GM18951 (cell line): ENCODE results near the gene PSAP.
A peak's percentile ranks its signal among the peaks of the same experiment; 100 is the strongest.

Experiments used
- POLR2A ChIP-seq: IDR thresholded peaks from 4 replicates; pipeline ENCODE4 v1.6.1; 2011; ENCODE audit warnings: mild to moderate bottlenecking; ENCODE audit not compliant: insufficient read length, insufficient read depth; ENCODE audit errors: extremely low read depth
- in situ Hi-C: fragments of 300-500 bp; cut with MboI; formaldehyde crosslinking; loops from one replicate; pipeline ENCODE4 v1.12.0; 2022; ENCODE audit warnings: low sequenced_read_pairs, mixed read lengths, inconsistent platforms; ENCODE audit not compliant: unreplicated experiment

Gene PSAP

DNA sequence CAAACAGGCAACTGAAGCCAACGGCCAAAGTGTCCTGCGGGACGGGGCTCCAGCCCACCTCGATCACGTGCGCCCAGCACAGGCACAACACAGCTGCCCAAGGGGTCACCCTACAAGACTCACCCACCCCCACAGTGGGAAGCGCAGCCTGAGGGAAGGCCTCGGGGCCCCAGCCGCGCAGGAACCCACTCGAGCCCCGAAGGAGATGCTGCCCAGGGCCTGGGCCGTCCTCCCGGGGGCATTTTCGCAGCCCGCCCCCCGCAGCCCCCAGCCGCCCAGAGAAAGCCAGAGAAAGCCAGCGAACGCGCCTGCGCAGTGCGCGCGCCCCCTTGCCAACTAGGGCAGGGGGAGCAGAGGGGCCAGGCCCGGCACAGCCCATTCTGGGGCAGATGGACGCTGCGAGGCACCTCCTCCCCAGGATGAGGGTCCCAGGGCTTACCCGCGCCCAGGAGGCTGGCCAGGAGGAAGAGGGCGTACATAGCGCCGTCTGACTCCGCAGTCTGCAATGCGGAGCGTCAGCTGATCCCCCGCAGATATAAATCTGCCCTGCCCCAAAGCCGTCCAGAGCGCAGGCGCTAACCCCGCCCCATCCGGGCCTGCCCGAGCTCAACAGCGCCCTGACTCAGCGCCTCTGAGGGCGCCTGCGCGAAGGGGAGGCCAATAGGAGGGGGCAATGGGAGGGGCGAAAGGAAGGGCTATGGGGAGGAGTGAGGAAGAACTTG lies at the start of gene PSAP:
Gene PSAP, minus strand, starts transcription at position 509 of the 722 bp plus-strand sequence. Its CDS starts 30 bp downstream, at position 479.
- in situ Hi-C loops: no loop called here

GRCh38 chr10:71900441-71901180 lies 49.6 kb upstream of the PSAP start:
- in situ Hi-C loops: no loop called here
- no peak for TF ChIP-seq POLR2A

More for the DNA sequence above, at the start of gene PSAP:
- peak; percentile 98 for TF ChIP-seq POLR2A

DNA sequence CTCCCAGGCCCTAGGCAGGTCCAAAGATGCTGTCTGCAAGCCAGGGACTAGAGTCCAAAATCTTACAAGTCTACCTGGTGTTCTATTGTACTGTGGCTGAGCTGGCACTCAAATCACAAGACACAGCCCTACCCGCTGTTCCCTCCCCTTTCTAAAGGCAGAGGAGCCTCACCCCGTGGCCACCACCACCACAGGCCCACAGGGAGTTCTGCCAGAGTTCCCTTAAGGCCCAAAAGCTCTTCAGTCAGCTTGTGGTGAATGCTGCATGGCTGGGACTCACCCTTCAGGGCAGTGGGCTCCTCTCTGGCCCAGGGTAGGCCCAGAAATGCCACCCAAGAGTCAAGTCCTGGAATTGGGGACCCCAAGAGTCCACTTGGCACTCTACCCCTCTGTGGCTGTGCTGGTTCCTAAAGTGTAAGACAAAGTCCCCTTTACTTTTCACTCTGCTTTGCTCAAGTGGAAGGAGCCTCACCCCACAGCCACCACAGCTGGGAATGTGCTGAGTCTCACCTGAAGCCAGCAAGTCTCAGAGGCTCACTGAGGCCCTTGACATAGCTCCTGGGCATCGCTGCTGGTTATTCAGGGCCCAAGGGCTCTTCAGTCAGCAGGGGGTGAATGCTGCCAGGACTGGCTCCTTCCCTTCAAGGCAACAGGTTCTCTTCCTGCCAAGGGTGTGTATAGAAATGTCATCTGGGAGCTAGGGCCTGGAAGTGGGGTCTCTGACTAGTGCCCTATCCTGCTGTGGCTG lies 48.8 kb upstream of the PSAP start:
- TF ChIP-seq POLR2A: no peak
- in situ Hi-C loops: loop anchor here (5.0 kb wide), 1 partner anchor 147 kb away; no protein-coding TSS in a partner anchor

- in situ Hi-C loops: loop anchor here (5.0 kb wide), 1 partner anchor 149 kb away; no protein-coding TSS in a partner anchor
Measured at GRCh38 chr10:71898346-71898745, 47.3 kb upstream of the PSAP start.

DNA sequence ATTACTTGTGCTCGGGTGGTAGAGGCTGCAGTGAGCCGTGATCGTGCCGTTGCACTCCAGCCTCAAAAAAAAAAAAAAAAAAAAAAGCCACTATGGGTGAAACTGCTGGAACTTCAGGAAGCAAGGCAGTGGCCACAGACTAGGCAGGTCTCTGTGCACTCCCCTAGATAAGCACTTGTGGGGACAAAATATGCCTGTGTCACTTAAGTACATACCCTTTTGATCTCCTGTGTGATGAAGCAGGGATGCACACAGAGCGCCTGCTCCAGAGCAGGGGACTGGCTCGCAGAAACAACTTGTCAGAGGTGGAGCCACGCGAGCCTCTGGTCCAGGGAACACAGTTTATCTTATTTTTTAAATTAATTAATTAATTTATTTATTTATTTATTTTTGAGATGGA lies 42.9 kb upstream of the PSAP start:
- in situ Hi-C loops: no loop called here

GRCh38 chr10:71893258-71893815 lies 42.3 kb upstream of the PSAP start:
- in situ Hi-C loops: no loop called here
- TF ChIP-seq POLR2A: no peak

More for the DNA sequence above, 42.9 kb upstream of the PSAP start:
- no peak for TF ChIP-seq POLR2A

DNA sequence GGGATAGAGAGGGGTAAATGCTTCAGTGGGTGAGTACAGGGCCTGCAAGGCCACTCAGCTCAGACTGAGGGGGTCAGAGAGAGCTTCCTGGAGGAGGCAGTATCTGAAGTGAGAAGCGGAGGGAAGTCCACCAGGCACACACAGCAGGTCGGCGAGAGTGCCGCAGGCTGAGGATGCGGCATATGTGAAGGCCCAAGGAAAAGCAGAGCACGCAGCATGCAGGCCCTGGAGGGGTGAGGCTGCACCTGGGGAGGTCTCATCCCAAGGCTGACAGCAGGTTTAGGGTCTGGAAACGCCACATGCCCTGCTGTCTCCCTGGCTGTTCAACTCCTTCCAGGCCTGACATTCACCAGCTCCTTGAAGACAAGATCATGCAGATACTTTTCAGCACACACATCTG lies 40.4 kb upstream of the PSAP start:
- TF ChIP-seq POLR2A: no peak
- in situ Hi-C loops: no loop called here

GRCh38 chr10:71889388-71889987 lies 38.4 kb upstream of the PSAP start:
- in situ Hi-C loops: no loop called here

DNA sequence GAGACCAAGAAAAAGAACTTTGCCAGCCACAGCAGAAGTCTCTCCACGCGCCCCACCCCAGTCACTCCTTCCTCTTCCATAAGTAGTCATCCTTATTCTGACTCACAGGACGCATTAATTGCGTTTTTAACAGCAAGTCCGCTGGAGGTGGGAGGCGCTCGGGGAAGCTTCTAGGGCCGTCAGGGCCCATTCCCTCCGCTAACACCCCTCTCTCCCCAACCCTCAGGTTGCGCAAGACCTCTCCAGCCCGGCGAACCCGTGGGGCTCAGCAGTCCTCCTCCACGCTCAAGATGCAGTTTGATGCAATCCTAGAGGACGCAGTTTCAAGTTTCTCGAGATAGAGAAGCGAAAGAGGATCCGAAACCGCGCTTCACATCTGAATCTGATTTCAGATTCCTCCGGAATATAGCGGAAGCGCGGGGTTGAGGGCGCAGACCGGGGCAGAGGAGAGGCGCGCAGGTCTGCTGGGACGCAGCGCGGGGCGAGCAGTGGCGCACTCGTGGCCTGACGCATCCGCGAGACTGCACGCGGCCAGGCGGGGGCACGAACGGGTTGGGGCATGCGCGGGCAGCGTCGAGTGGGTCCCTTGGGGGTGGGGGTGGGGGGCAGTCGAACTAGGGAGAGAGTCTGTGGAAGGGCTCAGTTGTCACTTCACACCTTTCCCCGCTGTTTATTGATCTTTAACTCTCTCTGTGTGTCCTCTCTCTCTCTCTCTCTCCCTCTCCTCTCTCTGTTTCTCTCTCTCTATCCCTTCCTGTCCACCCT lies 37.8 kb upstream of the PSAP start:
- peak; percentile 39 for TF ChIP-seq POLR2A
- in situ Hi-C loops: no loop called here

More at GRCh38 chr10:71889388-71889987, 38.4 kb upstream of the PSAP start:
- no peak for TF ChIP-seq POLR2A

- in situ Hi-C loops: no loop called here
- no peak for TF ChIP-seq POLR2A
Measured at GRCh38 chr10:71888248-71888622, 37.2 kb upstream of the PSAP start.

GRCh38 chr10:71887743-71888142 lies 36.7 kb upstream of the PSAP start:
- no peak for TF ChIP-seq POLR2A
- in situ Hi-C loops: no loop called here
